Kidney epithelial cell (primary cell): Measurements from ENCODE around the gene TAS1R3. TPM values are rescaled to one million over a fixed set of nuclear protein-coding genes. Genes with fewer than 3 reads are reported as not detected.

Source experiments
- DNase-seq: peaks from one replicate; pipeline ENCODE4 v3.0.0-alpha.2; 2010; ENCODE audit warnings: low read depth
- H3K27me3 ChIP-seq: 2 replicates; pipeline ENCODE4 v1.6.0; 2011; ENCODE audit warnings: low read length; ENCODE audit not compliant: control insufficient read depth, insufficient read depth
- H3K36me3 ChIP-seq: 2 replicates; pipeline ENCODE4 v1.5.1; 2011; ENCODE audit warnings: low read length; ENCODE audit not compliant: control insufficient read depth, insufficient read depth
- H3K4me3 ChIP-seq: 2 replicates; pipeline ENCODE4 v1.5.1; 2011; ENCODE audit warnings: low read depth, mild to moderate bottlenecking, control low read depth, low read length
- CTCF ChIP-seq: IDR thresholded peaks from 2 replicates; pipeline ENCODE4 v1.5.1; 2011; ENCODE audit warnings: mild to moderate bottlenecking, moderate library complexity, low read length, control low read depth, inconsistent platforms; ENCODE audit not compliant: insufficient read depth, poor library complexity, severe bottlenecking
- total RNA-seq: library from RNA; depleted of rRNA; stranded (reverse); fragments of >200 nt; gene quantifications from 2 replicates; pipeline ENCODE4 v1.2.3, GENCODE V29; 2015

Gene TAS1R3
- total RNA-seq, 1 donor from 2014 or later, result 0.08 TPM

DNA sequence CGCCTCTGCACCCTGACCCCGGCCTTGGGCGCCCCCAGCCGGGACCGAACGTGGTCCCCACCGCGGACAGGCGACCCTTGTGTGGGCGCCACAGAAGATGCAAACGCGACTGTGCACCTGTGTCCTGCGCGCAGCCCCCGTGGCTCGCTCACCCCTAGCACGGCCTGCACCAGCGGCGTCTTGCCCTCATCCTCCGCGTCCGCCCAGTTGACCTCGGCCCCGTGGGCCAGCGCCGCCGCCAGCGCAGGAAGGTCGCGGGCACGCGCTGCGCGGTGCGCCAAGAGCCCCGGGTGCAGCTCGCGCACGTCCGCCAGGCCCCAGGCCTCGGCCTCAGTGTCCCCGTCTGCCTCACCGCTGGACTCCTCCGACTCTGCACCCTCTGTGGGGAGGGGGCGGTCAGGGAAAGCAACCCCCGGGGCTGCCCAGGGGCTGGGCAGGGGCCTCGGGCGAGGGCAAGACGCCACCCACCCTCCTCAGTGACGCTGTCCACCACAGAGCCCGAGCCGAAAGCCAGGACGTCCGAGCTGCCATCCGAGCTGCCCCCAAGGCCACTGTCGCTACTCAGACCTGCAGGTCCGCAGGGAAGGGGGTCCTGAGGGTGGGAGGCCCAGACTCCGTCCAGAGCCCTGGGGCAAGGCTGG, 36.7 kb upstream of the TAS1R3 start:
- H3K27me3 ChIP-seq, result peaks cover 5% of the 10 kb centered on the region
- no peaks in the 10 kb centered on the region for H3K36me3 ChIP-seq
- TF ChIP-seq CTCF, result no peak
- H3K4me3 ChIP-seq, result no peak overlapping the region
- no peak for DNase-seq

GRCh38 chr1:1295154-1295923, 35.7 kb upstream of the TAS1R3 start:
- Histone ChIP-seq H3K27me3 (peaks cover 5% of the 10 kb centered on the region), H3K36me3 (no peaks in the 10 kb centered on the region), H3K4me3 (no peak overlapping the region)
- TF ChIP-seq CTCF, result no peak
- DNase-seq, result no peak

DNA sequence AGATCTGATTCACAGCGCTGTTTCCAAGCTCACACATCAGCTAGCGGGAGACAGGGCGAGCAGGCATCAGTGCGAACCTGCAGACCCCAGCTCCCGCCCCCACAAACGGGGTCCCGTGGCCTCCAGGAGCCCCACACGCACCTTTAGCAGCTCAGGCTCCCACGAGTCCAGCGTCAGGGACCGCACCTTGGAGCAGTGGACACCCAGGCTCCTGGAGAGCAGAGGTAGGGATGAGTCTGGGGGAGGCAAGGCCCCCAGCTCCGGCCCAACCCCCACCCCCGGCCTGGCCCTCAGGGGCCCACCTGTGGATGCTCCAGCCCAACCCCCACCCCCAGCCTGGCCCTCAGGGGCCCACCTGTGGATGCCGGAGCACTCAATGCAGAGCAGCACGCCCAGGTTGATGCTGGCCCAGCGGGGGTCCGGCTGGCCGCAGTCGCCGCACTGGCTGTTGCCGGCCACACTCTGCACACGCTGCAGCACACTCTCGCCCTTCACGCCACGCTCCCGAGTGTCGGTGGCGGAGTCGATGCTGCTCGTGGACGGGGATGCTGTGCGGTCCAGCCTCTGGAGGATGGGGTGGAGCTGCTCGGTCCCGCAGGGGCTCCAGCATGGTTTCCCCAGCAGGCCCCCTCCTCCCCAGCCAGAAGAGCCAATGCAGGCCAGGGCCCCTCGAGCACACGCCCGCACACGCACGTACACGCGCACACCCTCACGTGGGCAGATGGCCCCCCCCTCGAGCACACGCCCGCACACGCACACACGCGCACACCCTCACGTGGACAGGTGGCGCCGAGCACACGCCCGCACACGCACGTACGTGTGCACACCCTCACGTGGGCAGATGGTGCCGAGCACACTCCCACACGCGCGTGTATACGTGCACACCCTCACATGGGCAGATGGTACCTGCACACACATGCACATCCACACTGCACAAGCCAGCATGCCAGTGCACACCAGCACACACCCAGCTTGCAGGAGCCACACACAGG, 34.7 kb upstream of the TAS1R3 start:
- TF ChIP-seq CTCF, result no peak
- Histone ChIP-seq H3K4me3 (no peak overlapping the region), H3K36me3 (no peaks in the 10 kb centered on the region), H3K27me3 (no peaks in the 10 kb centered on the region)
- no peak for DNase-seq

- no peak overlapping the region for H3K4me3 ChIP-seq
- no peaks in the 10 kb centered on the region for H3K36me3 ChIP-seq
- DNase-seq, result no peak
- H3K27me3 ChIP-seq, result no peaks in the 10 kb centered on the region
- no peak for TF ChIP-seq CTCF
These were observed 33.2 kb upstream of the TAS1R3 start for GRCh38 chr1:1297802-1298424.

DNA sequence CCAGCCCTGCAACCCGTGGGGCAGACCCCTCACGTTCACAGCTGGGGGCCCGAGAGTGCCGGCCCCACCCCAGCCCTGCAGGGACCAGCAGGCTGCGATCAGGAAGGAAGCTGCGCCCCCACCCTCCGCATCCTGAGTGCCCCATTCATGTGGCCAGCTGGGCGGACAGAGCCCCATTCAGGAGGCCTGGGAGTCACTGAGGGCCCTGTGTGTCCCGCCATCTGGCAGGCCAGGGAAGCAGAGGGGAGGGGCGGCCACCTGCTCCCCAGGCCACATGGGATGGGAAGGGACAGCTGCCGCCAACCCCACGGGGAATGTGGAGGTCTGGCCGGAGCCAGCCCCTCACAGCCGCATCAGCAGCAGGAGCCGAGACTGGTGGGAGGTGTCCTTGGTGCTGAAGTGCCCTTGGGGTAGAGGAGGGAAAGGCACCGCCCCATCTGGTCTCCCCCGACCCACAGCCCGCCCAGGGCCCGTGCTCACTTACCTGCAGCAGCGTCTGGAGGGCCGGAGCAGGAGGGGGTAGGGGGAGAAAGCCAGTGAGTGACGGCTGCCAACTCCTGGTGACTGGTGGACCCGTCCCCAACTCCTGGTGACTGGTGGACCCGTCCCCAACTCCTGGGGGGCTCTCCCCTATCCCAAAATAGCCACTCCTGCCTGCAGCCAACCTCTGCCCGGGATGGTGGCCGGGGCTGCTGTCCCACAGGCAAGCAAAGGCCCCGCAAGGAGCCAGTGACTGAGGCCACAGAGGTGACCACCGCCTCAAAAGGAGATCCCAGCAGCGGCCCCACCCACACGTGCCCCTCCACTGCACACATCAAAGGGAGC, 32.0 kb upstream of the TAS1R3 start:
- DNase-seq, result no peak
- no peaks in the 10 kb centered on the region for H3K27me3 ChIP-seq
- TF ChIP-seq CTCF, result no peak
- H3K36me3 ChIP-seq, result no peaks in the 10 kb centered on the region
- H3K4me3 ChIP-seq, result no peak overlapping the region
